Stimulated activated CD8-positive, alpha-beta memory T cell treated with anti-CD3 and anti-CD28 coated beads, Interleukin-15, amount 100 ng/mL, for 4 hours (primary cell): ENCODE data around the gene EPHA7.

Experiments
- DNase-seq, 2 donors: peaks; one replicate each; pipeline ENCODE4 v3.0.0-alpha.2; 2020; ENCODE audit warnings: low read depth in 2 of 2

EPHA7 gene

DNA sequence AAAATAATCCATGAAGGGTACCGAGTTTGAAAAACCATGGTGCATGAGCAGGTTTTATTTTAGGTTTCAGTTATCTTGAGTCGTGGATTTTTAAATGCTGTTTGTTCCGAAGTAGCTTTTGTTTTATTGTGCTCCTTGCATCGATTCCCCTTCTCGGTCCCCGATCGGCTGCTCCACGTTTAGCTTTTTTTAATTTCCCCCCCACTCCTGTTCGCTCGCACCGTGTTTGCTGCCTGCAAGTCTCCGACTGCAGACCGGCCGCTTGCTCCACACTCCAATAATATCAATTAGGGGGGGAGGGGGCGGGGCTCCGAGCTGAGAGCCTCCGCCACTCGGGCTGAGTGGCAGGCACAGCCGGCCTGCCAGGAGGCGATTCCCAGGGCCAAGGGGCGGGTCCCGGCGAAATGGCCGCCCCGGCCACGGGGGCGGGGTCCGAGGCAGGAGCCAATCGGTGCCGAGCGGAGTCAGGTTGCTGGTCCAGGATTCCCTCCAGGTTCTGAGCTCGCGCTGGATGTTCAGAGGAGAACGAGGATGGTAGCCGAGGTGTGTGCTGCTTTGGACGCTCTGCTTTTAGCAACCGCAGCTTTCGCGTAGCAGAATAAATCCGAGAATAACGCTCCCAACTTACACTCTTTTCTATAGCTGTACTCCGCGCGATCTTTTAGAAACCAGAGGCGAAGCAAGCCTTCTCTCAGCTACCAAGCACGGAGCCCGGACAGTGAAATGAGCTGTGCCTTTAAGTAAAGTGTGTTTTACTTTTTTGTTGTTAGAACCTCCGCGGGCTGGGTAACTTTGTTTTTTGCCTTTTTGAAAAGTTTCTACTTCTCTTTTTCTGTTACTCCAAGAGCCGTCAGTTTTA lies at the start of gene EPHA7:
TSS of gene EPHA7 (minus strand) at position 256 of the 859 bp plus-strand sequence. CDS start at position 38, 218 bp downstream.
- no peak for DNase-seq

GRCh38 chr6:93468291-93468690 lies 48.9 kb upstream of the EPHA7 start:
- DNase-seq, result no peak

DNA sequence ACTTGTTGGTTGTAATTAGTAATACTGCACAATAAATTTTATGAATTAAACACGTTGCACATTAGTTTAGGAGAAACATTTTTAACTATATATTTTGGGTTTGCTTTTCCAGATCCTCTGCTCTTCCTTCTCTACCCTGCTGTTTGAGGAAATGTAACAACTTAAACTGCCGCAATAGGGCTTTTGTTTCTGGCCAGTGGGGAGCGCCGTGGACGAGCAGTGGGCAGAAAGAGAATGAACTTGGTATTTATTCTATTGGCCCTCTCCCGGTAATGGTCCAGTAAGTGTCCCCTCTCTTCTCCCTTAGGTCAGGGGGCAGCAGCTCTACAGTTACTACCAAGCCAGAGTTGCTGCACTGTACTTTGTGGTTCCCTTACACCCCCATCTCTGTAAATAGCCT lies 35.2 kb upstream of the EPHA7 start:
- DNase-seq, result no peak

DNA sequence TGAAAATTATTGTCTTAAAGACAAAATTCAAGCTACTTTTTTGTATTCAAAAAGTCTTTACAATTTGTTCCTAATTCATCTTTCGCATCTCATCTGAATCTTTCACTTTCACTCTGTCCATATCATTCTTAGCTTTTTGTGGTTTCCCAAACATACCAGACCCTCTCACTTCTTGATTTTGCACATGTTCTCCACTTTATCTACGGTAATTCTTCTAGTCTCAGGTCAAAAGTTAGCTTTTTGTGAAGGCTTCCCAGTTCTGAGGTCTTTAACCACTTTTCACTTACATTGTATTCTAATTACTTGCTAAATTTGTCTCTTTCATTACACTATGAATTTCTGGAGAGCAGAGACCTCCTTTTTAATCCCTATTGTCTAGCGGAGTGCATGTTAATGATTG lies 34.6 kb upstream of the EPHA7 start:
- DNase-seq, result no peak

DNA sequence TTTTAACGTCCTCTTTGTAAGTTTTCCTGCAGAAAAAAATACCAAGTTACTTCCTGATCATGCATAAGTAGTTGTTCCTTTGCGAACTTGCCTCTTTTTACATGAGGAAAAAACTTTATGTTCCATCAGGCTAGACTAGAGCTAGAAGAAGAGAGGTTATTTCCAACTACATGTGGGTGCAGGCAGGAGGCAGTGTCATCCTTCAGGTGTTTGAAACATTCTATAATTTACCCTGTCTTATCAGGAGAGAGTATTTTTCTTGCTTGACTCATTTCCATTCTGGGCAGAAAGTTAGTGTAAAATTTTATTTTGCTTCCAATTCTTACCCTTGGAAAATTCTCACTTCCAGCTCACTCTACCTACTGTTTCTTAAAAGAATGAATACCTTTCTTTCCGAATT lies 28.5 kb upstream of the EPHA7 start:
- DNase-seq, result no peak

DNA sequence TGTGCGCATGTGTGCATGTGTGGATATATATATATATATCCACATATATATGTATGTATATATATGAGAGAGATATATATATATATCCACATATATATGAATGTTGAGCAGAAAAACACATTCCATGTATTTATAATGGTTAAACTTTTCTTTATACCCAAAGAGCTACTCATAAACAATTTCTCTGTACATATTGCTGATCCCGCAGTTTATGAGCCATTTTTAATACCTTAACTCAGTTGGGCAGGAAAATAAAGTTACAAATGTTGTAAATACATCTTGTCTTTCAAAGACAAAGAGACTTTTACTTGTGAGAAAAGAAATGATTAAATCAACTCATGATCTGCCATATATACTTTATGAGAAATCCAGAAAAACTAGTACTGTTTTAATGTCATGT lies 18.1 kb upstream of the EPHA7 start:
- DNase-seq, result no peak

DNA sequence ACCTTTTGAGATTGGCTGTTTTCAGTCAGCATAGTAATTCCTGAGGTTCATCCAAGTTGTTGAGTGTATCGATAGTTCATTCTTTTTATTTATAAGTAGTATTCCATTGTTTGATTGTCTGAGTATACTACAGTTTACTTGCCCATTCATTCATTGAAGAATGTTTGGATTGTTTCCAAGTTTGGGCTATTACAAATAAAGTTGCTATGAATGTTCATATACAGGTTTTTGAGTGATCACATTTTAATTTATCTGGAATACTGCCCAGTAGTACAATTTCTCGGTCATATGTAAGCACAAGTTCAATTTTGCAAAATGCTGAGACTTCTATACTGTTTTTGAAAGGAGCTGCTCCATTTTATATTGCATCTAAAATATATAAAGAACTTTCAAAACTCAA lies 14.2 kb upstream of the EPHA7 start:
- no peak for DNase-seq

GRCh38 chr6:93424303-93425064 lies 5.1 kb upstream of the EPHA7 start:
- DNase-seq, result no peak

- DNase-seq, result no peak
These were observed 4.2 kb upstream of the EPHA7 start for GRCh38 chr6:93423542-93423941.

DNA sequence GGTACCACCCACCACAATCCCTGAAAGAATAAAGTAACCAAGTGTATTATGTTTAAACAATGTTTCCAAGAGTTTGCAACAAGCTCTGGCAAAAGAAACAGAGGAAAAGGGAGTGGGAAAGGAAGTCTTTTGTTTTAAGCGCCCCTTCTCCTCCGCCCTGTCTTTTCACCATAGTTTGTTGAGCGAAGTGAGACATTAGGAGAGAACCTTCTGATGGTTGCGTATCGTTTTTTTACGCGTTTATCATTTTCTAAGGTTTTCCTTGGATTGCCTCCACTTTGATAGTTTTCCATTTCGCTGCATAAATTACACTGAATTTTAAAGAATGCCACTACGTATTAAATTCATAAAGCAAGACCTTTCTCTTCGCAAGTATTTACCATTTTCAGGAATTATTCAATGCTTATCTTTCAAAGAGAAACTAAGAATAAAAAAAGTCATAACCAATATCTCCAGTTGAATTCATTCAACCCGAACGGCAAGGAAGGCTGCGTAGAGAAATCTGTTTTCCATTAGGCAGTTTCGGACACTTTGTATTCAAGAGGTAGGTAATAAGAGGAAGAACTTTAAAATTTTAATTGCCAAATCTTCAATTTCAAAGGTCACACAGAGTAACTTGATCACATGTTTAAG lies 920 bp upstream of the EPHA7 start:
- DNase-seq, result no peak

DNA sequence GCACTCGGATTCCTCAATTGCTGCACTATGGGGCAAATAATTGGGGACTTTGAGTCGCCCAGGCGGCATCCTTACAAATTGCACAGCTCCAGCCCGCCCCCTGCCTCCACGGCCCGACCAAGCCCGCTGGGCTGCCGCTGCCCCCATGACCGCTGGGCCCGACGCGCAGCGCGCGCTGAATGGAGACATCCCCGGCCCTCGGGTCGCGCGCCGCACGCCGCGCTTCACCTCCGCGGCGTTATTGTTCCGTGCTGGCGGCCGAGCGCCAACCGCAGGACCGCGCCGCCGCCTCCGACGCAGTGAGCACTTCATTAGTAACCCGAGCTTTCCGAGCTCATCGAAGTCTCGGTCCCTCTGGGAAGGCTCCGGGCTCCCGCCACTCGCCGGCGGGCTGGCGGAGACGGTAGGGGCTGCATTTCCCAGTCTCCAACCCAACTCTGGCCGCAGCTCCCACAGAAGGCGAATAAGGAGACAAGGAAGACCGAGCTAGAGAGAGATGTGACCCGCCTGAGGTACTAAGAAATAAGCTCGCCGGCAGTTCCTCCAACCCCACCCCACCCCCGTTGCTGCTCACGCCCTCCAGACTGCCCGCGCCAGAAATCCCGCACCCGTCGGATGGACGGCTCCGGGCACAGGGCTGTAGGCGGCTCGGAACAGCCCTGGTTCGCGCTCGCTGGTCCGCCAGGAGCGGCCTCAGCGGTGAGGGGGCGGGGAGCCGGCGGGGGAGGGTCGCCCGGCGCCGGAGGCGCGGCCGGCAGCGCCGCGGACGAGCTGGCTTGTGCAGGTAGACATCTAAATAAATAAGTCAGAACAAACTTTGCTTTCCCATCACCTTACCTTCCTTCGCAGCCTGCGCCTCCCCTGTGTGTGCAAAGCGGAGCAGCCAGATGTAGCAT lies 703 bp downstream of the EPHA7 start:
- DNase-seq, result no peak

GRCh38 chr6:93418033-93418407 lies 1.3 kb downstream of the EPHA7 start:
- DNase-seq, result no peak

- no peak for DNase-seq
These were observed 1.8 kb downstream of the EPHA7 start for GRCh38 chr6:93417421-93418013.

- DNase-seq, result no peak
These were observed 2.6 kb downstream of the EPHA7 start for GRCh38 chr6:93416571-93417420.

DNA sequence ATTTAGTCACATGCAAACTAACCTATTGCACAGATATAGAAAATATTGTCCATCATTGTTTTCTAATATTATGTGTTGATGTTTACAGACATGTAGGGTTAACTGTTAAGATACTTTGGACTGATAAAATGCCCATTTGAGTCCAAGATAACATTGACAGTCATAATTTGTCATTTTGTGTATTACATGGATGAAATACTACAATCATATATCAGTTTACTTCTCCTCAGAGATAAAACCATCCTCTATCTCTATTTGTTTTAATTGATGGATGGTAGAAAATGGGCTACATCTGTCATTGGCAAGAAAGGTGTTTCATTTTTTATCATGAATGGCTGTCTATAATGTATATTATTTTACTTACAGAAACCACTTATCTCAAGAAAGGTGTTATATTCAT lies 6.2 kb downstream of the EPHA7 start:
- no peak for DNase-seq

DNA sequence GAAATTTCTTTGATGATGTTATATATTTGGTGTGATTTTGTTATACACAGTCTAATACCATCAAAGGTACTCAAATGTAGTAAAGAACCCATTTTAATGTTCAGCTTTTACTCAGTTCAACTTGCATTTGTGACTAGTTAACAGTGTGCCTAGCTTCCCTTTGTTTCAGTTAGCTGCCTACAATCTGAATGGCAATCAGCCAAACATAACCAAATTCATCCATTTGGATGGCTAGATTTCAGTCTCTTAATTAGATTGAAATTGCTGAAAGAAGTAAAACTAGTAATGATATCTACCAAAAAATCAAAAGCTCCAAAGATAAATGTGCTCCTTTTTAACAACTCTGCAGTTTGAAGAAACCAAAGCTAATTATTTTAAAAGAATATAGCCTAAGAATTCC lies 6.9 kb downstream of the EPHA7 start:
- DNase-seq, result no peak

DNA sequence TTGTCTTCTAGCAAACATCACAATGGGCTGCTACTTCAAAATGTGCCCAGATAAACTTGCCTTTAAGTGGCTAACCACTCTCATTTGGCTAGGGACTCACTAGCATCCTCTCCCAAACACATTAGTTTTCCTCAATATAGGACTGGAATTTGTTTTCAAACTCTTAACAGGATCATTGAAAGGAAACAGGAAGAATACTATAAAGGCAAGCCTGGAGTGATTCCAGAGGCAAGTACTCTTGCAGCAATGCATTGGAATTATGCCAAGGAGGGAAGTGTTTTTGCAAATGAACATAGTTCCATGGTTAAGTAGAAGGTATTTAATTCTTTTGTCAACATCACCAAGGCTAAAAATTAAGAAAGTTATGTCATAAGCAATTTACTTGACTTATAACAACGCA lies 12.2 kb downstream of the EPHA7 start:
- DNase-seq, result no peak

GRCh38 chr6:93403390-93403789 lies 16.0 kb downstream of the EPHA7 start:
- no peak for DNase-seq

GRCh38 chr6:93398723-93399122 lies 20.6 kb downstream of the EPHA7 start:
- DNase-seq, result no peak

GRCh38 chr6:93394471-93394870 lies 24.9 kb downstream of the EPHA7 start:
- DNase-seq, result no peak
